GM18508 (cell line): ENCODE data around the gene OR4C15.

Source experiments
- ATAC-seq: cut with Tn5 transposase; IDR thresholded peaks from one replicate; pipeline ENCODE4 v1.9.1; 2021; ENCODE audit warnings: moderate number of reproducible peaks; ENCODE audit not compliant: insufficient read depth, unreplicated experiment

Gene OR4C15

GRCh38 chr11:55554169-55554568 is at the start of gene OR4C15:
OR4C15 (plus strand) TSS chr11:55554469; CDS start chr11:55554469, 0 bp downstream.
- ATAC-seq: no peak

- no peak for ATAC-seq
These were observed 17.6 kb downstream of the OR4C15 start, which contains the start of gene OR4C16 for GRCh38 chr11:55571828-55572227. OR4C16 (plus strand) TSS chr11:55572128; CDS start chr11:55572128, 0 bp downstream.

- peak; percentile 93 for ATAC-seq
These were observed 18.3 kb downstream of the OR4C15 start for GRCh38 chr11:55572548-55572947.
